HG03378 (cell line): Measurements from ENCODE around the gene GBA2.

Experiments
- ATAC-seq: cut with Tn5 transposase; IDR thresholded peaks from one replicate; pipeline ENCODE4 v1.9.1; 2021; ENCODE audit warnings: mild to moderate bottlenecking, moderate library complexity; ENCODE audit not compliant: unreplicated experiment

Gene GBA2

GRCh38 chr9:35738924-35739323, 10.1 kb downstream of the GBA2 start:
- no peak for ATAC-seq

GRCh38 chr9:35738186-35738585, 10.8 kb downstream of the GBA2 start:
- no peak for ATAC-seq

GRCh38 chr9:35737143-35737542, 11.9 kb downstream of the GBA2 start:
- no peak for ATAC-seq

- no peak for ATAC-seq
These were observed 12.8 kb downstream of the GBA2 start for GRCh38 chr9:35736201-35736633.

GRCh38 chr9:35734096-35734495, 14.9 kb downstream of the GBA2 start:
- ATAC-seq, result no peak

- no peak for ATAC-seq
These were observed 16.1 kb downstream of the GBA2 start for GRCh38 chr9:35732800-35733541.

GRCh38 chr9:35732185-35732799, 16.7 kb downstream of the GBA2 start, which contains the start of the genes CREB3 and TLN1:
TSS of gene CREB3 (plus strand) at chr9:35732666. CDS start at chr9:35732773, 107 bp downstream.
TSS of gene TLN1 (minus strand) at chr9:35732195. CDS start at chr9:35725694, 6,501 bp downstream.
- peak; percentile 75 for ATAC-seq

- ATAC-seq, result no peak
These were observed 17.4 kb downstream of the GBA2 start for GRCh38 chr9:35731415-35732184.

- no peak for ATAC-seq
These were observed 18.6 kb downstream of the GBA2 start for GRCh38 chr9:35730486-35730854.

GRCh38 chr9:35729700-35730485, 19.1 kb downstream of the GBA2 start:
- ATAC-seq, result no peak

GRCh38 chr9:35729101-35729500, 19.9 kb downstream of the GBA2 start:
- no peak for ATAC-seq

- peak; percentile 17 for ATAC-seq
These were observed 20.7 kb downstream of the GBA2 start for GRCh38 chr9:35728041-35728971.

GRCh38 chr9:35727676-35728040, 21.4 kb downstream of the GBA2 start:
- no peak for ATAC-seq

GRCh38 chr9:35726931-35727330, 22.1 kb downstream of the GBA2 start:
- no peak for ATAC-seq

- no peak for ATAC-seq
These were observed 23.7 kb downstream of the GBA2 start for GRCh38 chr9:35725362-35725761.

- no peak for ATAC-seq
These were observed 25.1 kb downstream of the GBA2 start for GRCh38 chr9:35723908-35724307.

- no peak for ATAC-seq
These were observed 25.6 kb downstream of the GBA2 start for GRCh38 chr9:35723426-35723825.

GRCh38 chr9:35719546-35719945, 29.5 kb downstream of the GBA2 start:
- ATAC-seq, result no peak

GRCh38 chr9:35718721-35719511, 30.1 kb downstream of the GBA2 start:
- ATAC-seq, result no peak
